Fibroblast of lung (primary cell): ENCODE measurements around the gene ENG.

Experiments used
- EZH2 ChIP-seq: IDR thresholded peaks from 2 replicates; pipeline ENCODE4 v1.5.1; 2012; ENCODE audit warnings: low read length, control low read depth, mild to moderate bottlenecking; ENCODE audit errors: missing control alignments
- TF ChIP-seq, protein P1 (sequence below), 2 donors: IDR thresholded peaks in 1 of 2; conservative IDR thresholded peaks in 1 of 2; 1 replicate in 1 of 2; 2 replicates in 1 of 2; pipeline ENCODE4 v1.5.1; 2011 to 2012; ENCODE audit warnings: low read length in 2 of 2, control low read depth in 1 of 2, inconsistent platforms in 1 of 2, low read depth in 1 of 2, mild to moderate bottlenecking in 1 of 2

DNA sequence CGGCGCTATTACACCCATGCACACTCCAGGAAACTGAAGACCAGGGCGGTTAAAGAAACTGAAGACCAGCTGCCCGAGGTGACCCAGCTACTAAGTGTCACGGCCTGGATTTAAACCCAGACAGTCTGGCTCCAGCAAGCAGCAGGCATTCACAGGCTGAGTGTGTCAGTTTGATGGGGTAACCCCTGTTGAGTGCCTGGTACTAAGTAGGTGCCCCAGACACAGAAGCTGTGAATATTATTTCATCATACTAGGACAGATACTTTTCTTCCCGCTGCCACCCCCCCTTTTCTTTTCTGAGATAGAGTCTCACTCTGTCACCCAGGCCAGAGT lies 7.3 kb downstream of the ENG start:
- no peak for TF ChIP-seq EZH2
- TF ChIP-seq, protein P1, sequence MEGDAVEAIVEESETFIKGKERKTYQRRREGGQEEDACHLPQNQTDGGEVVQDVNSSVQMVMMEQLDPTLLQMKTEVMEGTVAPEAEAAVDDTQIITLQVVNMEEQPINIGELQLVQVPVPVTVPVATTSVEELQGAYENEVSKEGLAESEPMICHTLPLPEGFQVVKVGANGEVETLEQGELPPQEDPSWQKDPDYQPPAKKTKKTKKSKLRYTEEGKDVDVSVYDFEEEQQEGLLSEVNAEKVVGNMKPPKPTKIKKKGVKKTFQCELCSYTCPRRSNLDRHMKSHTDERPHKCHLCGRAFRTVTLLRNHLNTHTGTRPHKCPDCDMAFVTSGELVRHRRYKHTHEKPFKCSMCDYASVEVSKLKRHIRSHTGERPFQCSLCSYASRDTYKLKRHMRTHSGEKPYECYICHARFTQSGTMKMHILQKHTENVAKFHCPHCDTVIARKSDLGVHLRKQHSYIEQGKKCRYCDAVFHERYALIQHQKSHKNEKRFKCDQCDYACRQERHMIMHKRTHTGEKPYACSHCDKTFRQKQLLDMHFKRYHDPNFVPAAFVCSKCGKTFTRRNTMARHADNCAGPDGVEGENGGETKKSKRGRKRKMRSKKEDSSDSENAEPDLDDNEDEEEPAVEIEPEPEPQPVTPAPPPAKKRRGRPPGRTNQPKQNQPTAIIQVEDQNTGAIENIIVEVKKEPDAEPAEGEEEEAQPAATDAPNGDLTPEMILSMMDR (conservative IDR thresholded peaks at IDR 0.05 in 1 of 2, IDR thresholded peaks at IDR 0.05 in 1 of 2; ENCODE audit: low read depth in 1 of 2, low read length in 2 of 2) = no peak
